LoVo (cell line): ENCODE measurements around the gene RBM6.

Source experiments
- DNase-seq: peaks from one replicate; pipeline ENCODE4 v3.0.0-alpha.2; 2016; ENCODE audit warnings: low spot score

The RBM6 gene

GRCh38 chr3:50126287-50127211 lies 186.6 kb downstream of the RBM6 start:
- DNase-seq, result no peak
